ENCODE results near the gene DUT. TPM values are rescaled to one million over a fixed set of nuclear protein-coding genes. Genes with fewer than 3 reads are reported as not detected.

DUT gene
- total RNA-seq, 1 donor from 2014 or later, result 41.4 TPM

GRCh38 chr15:48285329-48286214, 45.7 kb upstream of the DUT start:
- peak overlapping the region; percentile 18 for H3K4me3 ChIP-seq (ENCODE audit: insufficient read depth, low read depth, low read length)
- peak overlapping the region; percentile 28 for H2AFZ ChIP-seq (ENCODE audit: low read depth, low read length)
- H4K20me1 ChIP-seq (ENCODE audit: insufficient read depth, low read length), result no peaks in the 10 kb centered on the region
- TF ChIP-seq CTCF (IDR thresholded peaks at IDR 0.05; ENCODE audit: insufficient read depth, low read depth, low read length) (peak; percentile 87), EZH2 (IDR thresholded peaks at IDR 0.05; ENCODE audit: insufficient read depth, low read length) (no peak)
- peaks cover 3% of the 10 kb centered on the region for H3K4me1 ChIP-seq (ENCODE audit: insufficient read depth, low read length)
- H3K4me2 ChIP-seq (ENCODE audit: low read length), result peak overlapping the region; percentile 77
- no peaks in the 10 kb centered on the region for H3K36me3 ChIP-seq (ENCODE audit: insufficient read depth, low read length)
- peak; percentile 97 for FAIRE-seq
- no peaks in the 10 kb centered on the region for H3K27me3 ChIP-seq (ENCODE audit: insufficient read depth, low read length)
- Mint-ChIP-seq H3K9me3 (ENCODE audit: unreplicated experiment) (no peaks in the 10 kb centered on the region), H3K36me3 (ENCODE audit: low read depth, unreplicated experiment) (no peaks in the 10 kb centered on the region), H3K27me3 (ENCODE audit: low read depth, unreplicated experiment) (no peaks in the 10 kb centered on the region), H3K27ac (ENCODE audit: unreplicated experiment) (no peak overlapping the region), H3K4me1 (ENCODE audit: low read depth, unreplicated experiment) (peaks cover 5% of the 10 kb centered on the region), H3K4me3 (ENCODE audit: unreplicated experiment) (no peak overlapping the region)
- H3K9ac ChIP-seq (ENCODE audit: low read length), result no peak overlapping the region
- H3K27ac ChIP-seq (ENCODE audit: low read depth, low read length), result no peak overlapping the region
- H3K9me3 ChIP-seq (ENCODE audit: insufficient read depth, low read depth, low read length), result no peaks in the 10 kb centered on the region
- no peaks in the 10 kb centered on the region for H3K79me2 ChIP-seq (ENCODE audit: insufficient read depth, low read length)
- DNase-seq (ENCODE audit: low read depth), result peak; percentile 74

- H3K27ac ChIP-seq (ENCODE audit: low read depth, low read length), result no peak overlapping the region
- H3K27me3 ChIP-seq (ENCODE audit: insufficient read depth, low read length), result no peaks in the 10 kb centered on the region
- Mint-ChIP-seq H3K9me3 (ENCODE audit: unreplicated experiment) (no peaks in the 10 kb centered on the region), H3K4me1 (ENCODE audit: low read depth, unreplicated experiment) (peaks cover 5% of the 10 kb centered on the region), H3K36me3 (ENCODE audit: low read depth, unreplicated experiment) (no peaks in the 10 kb centered on the region), H3K27ac (ENCODE audit: unreplicated experiment) (no peak overlapping the region), H3K27me3 (ENCODE audit: low read depth, unreplicated experiment) (no peaks in the 10 kb centered on the region), H3K4me3 (ENCODE audit: unreplicated experiment) (no peak overlapping the region)
- H3K4me1 ChIP-seq (ENCODE audit: insufficient read depth, low read length), result peaks cover 3% of the 10 kb centered on the region
- TF ChIP-seq EZH2 (IDR thresholded peaks at IDR 0.05; ENCODE audit: insufficient read depth, low read length) (no peak), CTCF (IDR thresholded peaks at IDR 0.05; ENCODE audit: insufficient read depth, low read depth, low read length) (no peak)
- DNase-seq (ENCODE audit: low read depth) (no peak), FAIRE-seq (no peak)
- H3K9ac ChIP-seq (ENCODE audit: low read length), result no peak overlapping the region
- no peak overlapping the region for H2AFZ ChIP-seq (ENCODE audit: low read depth, low read length)
- H3K4me3 ChIP-seq (ENCODE audit: insufficient read depth, low read depth, low read length), result no peak overlapping the region
- H3K79me2 ChIP-seq (ENCODE audit: insufficient read depth, low read length), result no peaks in the 10 kb centered on the region
- H3K36me3 ChIP-seq (ENCODE audit: insufficient read depth, low read length), result no peaks in the 10 kb centered on the region
- no peak overlapping the region for H3K4me2 ChIP-seq (ENCODE audit: low read length)
- H4K20me1 ChIP-seq (ENCODE audit: insufficient read depth, low read length), result no peaks in the 10 kb centered on the region
- H3K9me3 ChIP-seq (ENCODE audit: insufficient read depth, low read depth, low read length), result no peaks in the 10 kb centered on the region
These were observed 41.6 kb upstream of the DUT start for GRCh38 chr15:48289628-48290027.

- no peaks in the 10 kb centered on the region for H3K9me3 ChIP-seq (ENCODE audit: insufficient read depth, low read depth, low read length)
- no peaks in the 10 kb centered on the region for H3K79me2 ChIP-seq (ENCODE audit: insufficient read depth, low read length)
- no peak overlapping the region for H3K27ac ChIP-seq (ENCODE audit: low read depth, low read length)
- H4K20me1 ChIP-seq (ENCODE audit: insufficient read depth, low read length), result no peaks in the 10 kb centered on the region
- no peak for DNase-seq (ENCODE audit: low read depth)
- no peaks in the 10 kb centered on the region for H3K36me3 ChIP-seq (ENCODE audit: insufficient read depth, low read length)
- no peak for FAIRE-seq
- H3K4me3 ChIP-seq (ENCODE audit: insufficient read depth, low read depth, low read length), result no peak overlapping the region
- H3K27me3 ChIP-seq (ENCODE audit: insufficient read depth, low read length), result no peaks in the 10 kb centered on the region
- TF ChIP-seq EZH2 (IDR thresholded peaks at IDR 0.05; ENCODE audit: insufficient read depth, low read length), result no peak
- TF ChIP-seq CTCF (IDR thresholded peaks at IDR 0.05; ENCODE audit: insufficient read depth, low read depth, low read length), result no peak
- Mint-ChIP-seq H3K27me3 (ENCODE audit: low read depth, unreplicated experiment) (no peaks in the 10 kb centered on the region), H3K4me1 (ENCODE audit: low read depth, unreplicated experiment) (peaks cover 3% of the 10 kb centered on the region), H3K4me3 (ENCODE audit: unreplicated experiment) (no peak overlapping the region), H3K27ac (ENCODE audit: unreplicated experiment) (no peak overlapping the region), H3K9me3 (ENCODE audit: unreplicated experiment) (no peaks in the 10 kb centered on the region), H3K36me3 (ENCODE audit: low read depth, unreplicated experiment) (no peaks in the 10 kb centered on the region)
- H3K4me2 ChIP-seq (ENCODE audit: low read length), result no peak overlapping the region
- H3K4me1 ChIP-seq (ENCODE audit: insufficient read depth, low read length), result no peaks in the 10 kb centered on the region
- H3K9ac ChIP-seq (ENCODE audit: low read length), result no peak overlapping the region
- H2AFZ ChIP-seq (ENCODE audit: low read depth, low read length), result no peak overlapping the region
These were observed 38.8 kb upstream of the DUT start for GRCh38 chr15:48292458-48292857.
